Amygdala (tissue), 56 donors: Measurements from ENCODE around the gene RAB35.
"Not testable (repeated sequence)": the region's sequence is repeated elsewhere in the genome, so short reads cannot be mapped to it uniquely, and the experiment has no call there.

ENCODE experiments used
- DNase-seq, 56 donors: peaks; one replicate each; lab custom pipeline; 2025; lab: John Stamatoyannopoulos, UW

The RAB35 gene

GRCh38 chr12:120067084-120067869 is 49.3 kb downstream of the RAB35 start:
- no peak for DNase-seq

- DNase-seq: no peak
Measured at GRCh38 chr12:120066341-120066740, 50.2 kb downstream of the RAB35 start.

- DNase-seq: no peak
Measured at GRCh38 chr12:120065472-120065871, 51.1 kb downstream of the RAB35 start.

- DNase-seq: no peak
Measured at GRCh38 chr12:120064054-120064940, 52.3 kb downstream of the RAB35 start.

- no peak for DNase-seq
Measured at GRCh38 chr12:120062976-120063579, 53.5 kb downstream of the RAB35 start.

- no peak for DNase-seq
Measured at GRCh38 chr12:120061575-120062214, 54.9 kb downstream of the RAB35 start.

GRCh38 chr12:120060717-120061116 is 55.8 kb downstream of the RAB35 start:
- no peak for DNase-seq

- DNase-seq: no peak
Measured at GRCh38 chr12:120060196-120060595, 56.4 kb downstream of the RAB35 start.

GRCh38 chr12:120056739-120057138 is 59.8 kb downstream of the RAB35 start:
- DNase-seq: no peak

- DNase-seq: no peak
Measured at GRCh38 chr12:120055231-120056000, 61.1 kb downstream of the RAB35 start.

- DNase-seq: no peak
Measured at GRCh38 chr12:120054293-120054692, 62.3 kb downstream of the RAB35 start.

GRCh38 chr12:120051535-120051934 is 65.0 kb downstream of the RAB35 start:
- DNase-seq: no peak

- DNase-seq: no peak
Measured at GRCh38 chr12:120049426-120049825, 67.1 kb downstream of the RAB35 start.

- no peak for DNase-seq
Measured at GRCh38 chr12:120048263-120048662, 68.3 kb downstream of the RAB35 start.

GRCh38 chr12:120047072-120047471 is 69.5 kb downstream of the RAB35 start:
- no peak for DNase-seq

GRCh38 chr12:120045367-120045766 is 71.2 kb downstream of the RAB35 start:
- DNase-seq: not testable (repeated sequence)
